Natural killer cell (primary cell): ENCODE measurements around the gene TUBA3E. TPM values are rescaled to one million over a fixed set of nuclear protein-coding genes. Genes with fewer than 3 reads are reported as not detected.
"Not testable (repeated sequence)": the region's sequence is repeated elsewhere in the genome, so short reads cannot be mapped to it uniquely, and the experiment has no call there.

Source experiments
- ATAC-seq, 3 donors: fragments of 150-1000 bp in 2 of 3; fragments of 200-7000 bp in 1 of 3; cut with Tn5 transposase; 1 replicate in 1 of 3; 2 replicates in 2 of 3; pipeline ENCODE4 v1.10.0; 2021; ENCODE audit warnings: mild to moderate bottlenecking in 2 of 3, moderate library complexity in 2 of 3
- DNase-seq, 2 donors: peaks; one replicate each; pipeline versions ENCODE4 v3.0.0 to v3.0.0-alpha.2; 2013 to 2021; ENCODE audit warnings: mixed read lengths in 1 of 2
- H3K27ac ChIP-seq: one replicate; pipeline ENCODE4 v1.5.1; 2013; ENCODE audit warnings: mild to moderate bottlenecking, low read length
- H3K27me3 ChIP-seq: one replicate; pipeline ENCODE4 v1.6.1; 2013; ENCODE audit warnings: low read length; ENCODE audit not compliant: control insufficient read depth, insufficient read depth
- H3K36me3 ChIP-seq: one replicate; pipeline ENCODE4 v1.6.1; 2013; ENCODE audit warnings: low read length; ENCODE audit not compliant: control insufficient read depth, insufficient read depth
- H3K4me1 ChIP-seq: one replicate; pipeline ENCODE4 v1.6.1; 2013; ENCODE audit warnings: low read length; ENCODE audit not compliant: control insufficient read depth, insufficient read depth
- H3K4me3 ChIP-seq: one replicate; pipeline ENCODE4 v1.5.1; 2013; ENCODE audit warnings: low read length
- H3K9me3 ChIP-seq: one replicate; pipeline ENCODE4 v1.6.1; 2013; ENCODE audit warnings: low read length; ENCODE audit not compliant: control insufficient read depth, insufficient read depth
- H3K27ac Mint-ChIP-seq, 2 donors: one replicate each; pipeline ENCODE4 v1.8.0; 2022; ENCODE audit warnings: mild to moderate bottlenecking in 2 of 2, mixed read lengths in 2 of 2, moderate library complexity in 1 of 2
- H3K27me3 Mint-ChIP-seq, 2 donors: one replicate each; pipeline ENCODE4 v1.8.0; 2022; ENCODE audit warnings: low read depth in 2 of 2, mixed read lengths in 2 of 2
- H3K36me3 Mint-ChIP-seq: one replicate; pipeline ENCODE4 v1.8.0; 2022; ENCODE audit warnings: mixed read lengths
- H3K4me1 Mint-ChIP-seq, 2 donors: one replicate each; pipeline ENCODE4 v1.8.0; 2022; ENCODE audit warnings: mixed read lengths in 2 of 2
- H3K4me3 Mint-ChIP-seq: one replicate; pipeline ENCODE4 v1.8.0; 2022; ENCODE audit warnings: mild to moderate bottlenecking, moderate library complexity, mixed read lengths
- H3K9me3 Mint-ChIP-seq, 2 donors: one replicate each; pipeline ENCODE4 v1.8.0; 2022; ENCODE audit warnings: mixed read lengths in 2 of 2
- WGBS: methylation state at CpG from one replicate; pipeline ENCODE4 v1.1.7; 2013; ENCODE audit warnings: missing lambda C conversion rate; ENCODE audit not compliant: insufficient coverage; 5-methylcytosine and 5-hydroxymethylcytosine counted together
- intact Hi-C: fragments of 100-400 bp; cut with micrococcal nuclease; formaldehyde crosslinking; loops from one replicate; pipeline ENCODE4 v1.14.2; 2022
- total RNA-seq, 4 donors: library from RNA; stranded (reverse); fragments of 120-200 nt in 1 of 4; gene quantifications; one replicate each; pipeline versions ENCODE4 v1.2.3 to v1.2.4, GENCODE V29; 2013 to 2022

The TUBA3E gene
- total RNA-seq, 3 donors from 2014 or later (not counting 1 experiment from before 2014, with no cell fraction given): not detected

GRCh38 chr2:130228467-130229160 lies 30.4 kb upstream of the TUBA3E start:
- H3K27ac ChIP-seq, H3K4me3 ChIP-seq, H3K9me3 ChIP-seq, H3K27me3 ChIP-seq, H3K27me3 Mint-ChIP-seq, H3K27ac Mint-ChIP-seq, intact Hi-C loops, ATAC-seq, H3K4me3 Mint-ChIP-seq, DNase-seq, H3K36me3 ChIP-seq, H3K9me3 Mint-ChIP-seq, H3K4me1 ChIP-seq, H3K36me3 Mint-ChIP-seq, H3K4me1 Mint-ChIP-seq: not testable (repeated sequence)
- 90% methylated on average over 69 of the region's 69 CpGs for WGBS

GRCh38 chr2:130228005-130228404 lies 29.8 kb upstream of the TUBA3E start:
- H3K4me1 ChIP-seq, H3K27me3 ChIP-seq, intact Hi-C loops, DNase-seq, H3K27me3 Mint-ChIP-seq, H3K36me3 Mint-ChIP-seq, H3K9me3 ChIP-seq, H3K27ac Mint-ChIP-seq, H3K9me3 Mint-ChIP-seq, H3K4me3 Mint-ChIP-seq, H3K4me1 Mint-ChIP-seq, ATAC-seq, H3K27ac ChIP-seq, H3K36me3 ChIP-seq, H3K4me3 ChIP-seq: not testable (repeated sequence)
- WGBS: 89% methylated on average over 19 of the region's 21 CpGs

- H3K9me3 ChIP-seq, H3K4me3 ChIP-seq, H3K36me3 ChIP-seq, intact Hi-C loops, H3K4me1 ChIP-seq, H3K4me1 Mint-ChIP-seq, H3K9me3 Mint-ChIP-seq, ATAC-seq, H3K27ac ChIP-seq, H3K27ac Mint-ChIP-seq, H3K36me3 Mint-ChIP-seq, DNase-seq, H3K27me3 ChIP-seq, H3K27me3 Mint-ChIP-seq, H3K4me3 Mint-ChIP-seq: not testable (repeated sequence)
- WGBS: 0% methylated on average over 1 of the region's 4 CpGs
Observed at GRCh38 chr2:130222523-130222922, 24.3 kb upstream of the TUBA3E start.

DNA sequence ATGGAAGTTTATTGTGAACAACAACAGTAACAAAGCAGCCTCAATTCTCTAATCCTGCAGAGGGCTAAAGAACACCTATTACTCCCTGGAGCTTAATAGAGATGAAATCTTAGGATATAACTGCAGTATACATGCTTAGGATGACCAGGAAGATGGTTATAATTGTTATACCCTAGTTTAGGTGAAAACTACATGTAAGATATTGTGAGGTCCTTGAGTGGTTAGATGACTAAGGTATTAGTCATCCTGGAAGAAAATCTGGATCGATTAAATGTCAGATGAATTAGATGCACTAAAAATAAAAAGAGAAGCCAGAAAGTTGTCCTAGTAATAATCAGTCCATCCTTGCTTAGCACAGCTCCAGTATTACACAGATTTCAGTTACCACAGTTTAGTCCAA lies 22.3 kb upstream of the TUBA3E start:
- WGBS: no CpG with 5 or more reads among the region's 1 CpG

DNA sequence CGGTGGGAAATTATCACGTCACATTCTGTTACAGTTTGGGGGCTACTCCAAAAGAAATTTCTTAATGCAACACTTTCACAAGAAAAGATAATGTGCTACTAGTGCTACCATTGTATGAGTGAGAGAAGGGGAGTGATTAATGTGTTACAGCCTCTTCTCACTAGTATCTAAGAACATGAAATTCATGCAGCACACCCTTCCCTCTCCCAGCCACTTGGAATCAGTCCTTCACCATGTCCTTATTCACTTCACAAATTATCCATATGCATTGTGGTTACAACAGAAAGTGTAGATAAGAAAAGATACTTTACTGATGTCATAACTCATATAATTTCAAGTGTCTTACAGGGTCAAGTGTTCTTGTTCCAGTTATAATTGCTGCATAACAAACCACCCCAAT lies 20.9 kb upstream of the TUBA3E start:
- DNase-seq, H3K4me3 Mint-ChIP-seq, H3K9me3 ChIP-seq, H3K4me3 ChIP-seq, intact Hi-C loops, H3K27me3 ChIP-seq, H3K9me3 Mint-ChIP-seq, H3K36me3 Mint-ChIP-seq, H3K4me1 Mint-ChIP-seq, H3K27ac ChIP-seq, H3K27ac Mint-ChIP-seq, H3K4me1 ChIP-seq, H3K36me3 ChIP-seq, ATAC-seq: not testable (repeated sequence)
- peaks cover 6 to 14% of the 10 kb centered on the region in 2 donors for H3K27me3 Mint-ChIP-seq
- WGBS: no CpG with 5 or more reads among the region's 2 CpGs

More for the DNA sequence above, 22.3 kb upstream of the TUBA3E start:
- H3K4me3 Mint-ChIP-seq, H3K4me1 ChIP-seq, H3K27ac ChIP-seq, H3K9me3 ChIP-seq, H3K27me3 ChIP-seq, DNase-seq, H3K4me1 Mint-ChIP-seq, H3K9me3 Mint-ChIP-seq, intact Hi-C loops, H3K36me3 Mint-ChIP-seq, H3K36me3 ChIP-seq, ATAC-seq, H3K27me3 Mint-ChIP-seq, H3K27ac Mint-ChIP-seq, H3K4me3 ChIP-seq: not testable (repeated sequence)

DNA sequence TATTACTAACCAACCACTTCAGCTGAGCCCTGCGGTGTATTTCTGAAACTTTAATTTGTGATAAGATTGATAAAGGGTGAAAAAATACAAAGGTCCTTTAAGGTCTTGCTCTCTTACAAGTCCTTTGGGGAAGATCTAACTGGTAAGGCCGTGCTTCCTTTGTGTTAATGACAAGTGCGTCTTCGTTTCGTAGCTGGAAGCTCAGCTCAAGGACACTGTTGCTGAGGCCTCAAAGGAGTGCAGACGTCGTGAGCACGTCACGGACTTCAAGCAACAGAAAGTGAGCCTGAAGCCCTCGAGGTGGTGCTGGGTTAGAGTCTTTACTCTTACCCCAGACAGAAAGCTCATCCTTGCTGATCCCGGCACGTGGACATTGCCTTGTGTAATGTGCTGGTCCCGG lies 8.8 kb upstream of the TUBA3E start:
- H3K27me3 ChIP-seq, H3K36me3 Mint-ChIP-seq, H3K9me3 Mint-ChIP-seq: not testable (repeated sequence)

DNA sequence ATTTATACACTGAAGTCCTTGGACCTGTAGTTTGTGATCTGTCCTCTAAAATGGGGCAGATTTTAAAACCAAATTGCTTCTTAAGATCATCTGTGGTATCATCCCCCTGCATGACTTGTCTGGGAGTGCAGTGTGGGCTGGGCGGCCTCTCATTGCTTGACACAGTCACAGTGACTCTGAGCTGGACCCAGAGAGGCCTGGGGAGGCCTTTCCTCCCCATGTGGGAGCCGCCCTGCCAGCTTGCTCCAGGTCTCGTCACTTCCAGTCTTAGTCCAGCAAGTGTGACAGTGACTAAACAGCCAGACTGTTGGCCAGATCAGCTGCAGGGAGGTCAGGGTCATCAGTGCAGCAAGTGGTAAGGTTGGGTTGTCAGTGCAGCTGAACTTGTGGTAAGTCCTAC lies 4.9 kb upstream of the TUBA3E start:
- ATAC-seq, H3K9me3 ChIP-seq, H3K27ac ChIP-seq, DNase-seq, intact Hi-C loops, H3K4me1 Mint-ChIP-seq, H3K9me3 Mint-ChIP-seq, H3K27ac Mint-ChIP-seq, H3K27me3 Mint-ChIP-seq, H3K36me3 Mint-ChIP-seq, H3K4me1 ChIP-seq, H3K36me3 ChIP-seq, H3K4me3 ChIP-seq, H3K27me3 ChIP-seq, H3K4me3 Mint-ChIP-seq: not testable (repeated sequence)
- WGBS: 95% methylated on average over 2 of the region's 3 CpGs

More for the DNA sequence above, 8.8 kb upstream of the TUBA3E start:
- H3K4me1 ChIP-seq, H3K4me3 ChIP-seq, H3K9me3 ChIP-seq, DNase-seq, H3K27ac Mint-ChIP-seq, H3K36me3 ChIP-seq, H3K27ac ChIP-seq, H3K4me1 Mint-ChIP-seq, intact Hi-C loops, H3K4me3 Mint-ChIP-seq, ATAC-seq: not testable (repeated sequence)
- 90% methylated on average over 9 of the region's 13 CpGs for WGBS
- peaks cover 6 to 11% of the 10 kb centered on the region in 2 donors for H3K27me3 Mint-ChIP-seq

GRCh38 chr2:130202518-130202917 lies 4.3 kb upstream of the TUBA3E start:
- no CpG with 5 or more reads among the region's 7 CpGs for WGBS
- H3K27me3 ChIP-seq, H3K36me3 ChIP-seq, DNase-seq, H3K4me3 ChIP-seq, H3K4me1 Mint-ChIP-seq, H3K27ac Mint-ChIP-seq, H3K9me3 Mint-ChIP-seq, H3K9me3 ChIP-seq, H3K27ac ChIP-seq, intact Hi-C loops, H3K27me3 Mint-ChIP-seq, H3K4me1 ChIP-seq, H3K36me3 Mint-ChIP-seq, H3K4me3 Mint-ChIP-seq: not testable (repeated sequence)
- ATAC-seq: peak in 1 of 3 donors; percentile 32
